ENCODE results near the gene THG1L. TPM values are rescaled to one million over a fixed set of nuclear protein-coding genes. Genes with fewer than 3 reads are reported as not detected.

The THG1L gene
- total RNA-seq, 2 donors from 2014 or later: 33.4 to 35.7 TPM

GRCh38 chr5:157748760-157749461 lies 17.7 kb downstream of the THG1L start:
- Mint-ChIP-seq H3K27ac (peak overlapping the region; percentile 2), H3K9me3 (no peaks in the 10 kb centered on the region), H3K4me3 (peak overlapping the region in 1 of 2 donors; percentile 1), H3K4me1 (ENCODE audit: low read depth) (peaks cover 56% of the 10 kb centered on the region), H3K36me3 (ENCODE audit: insufficient read depth in 2 of 2) (peaks cover 7 to 9% of the 10 kb centered on the region in 2 donors), H3K27me3 (ENCODE audit: low read depth) (no peaks in the 10 kb centered on the region)
- ATAC-seq (replicated peaks in 1 of 2) (no peak), DNase-seq (no peak)

DNA sequence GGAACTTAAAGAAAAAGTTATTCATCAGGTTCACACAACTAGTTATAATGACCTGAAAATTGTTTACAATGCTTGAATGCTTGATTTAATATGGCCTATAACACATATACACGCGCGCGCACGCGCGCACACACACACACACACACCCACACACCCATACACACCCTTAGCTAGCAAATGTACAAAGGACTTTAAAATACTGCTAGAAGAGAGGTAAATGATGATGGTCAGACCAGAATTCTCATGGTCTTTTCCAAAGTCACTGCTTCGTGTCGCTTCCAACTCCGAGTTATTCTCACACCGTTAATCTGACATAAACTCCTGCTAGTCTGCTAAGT lies 18.2 kb downstream of the THG1L start:
- H3K9me3 Mint-ChIP-seq: no peaks in the 10 kb centered on the region
- DNase-seq (no peak), ATAC-seq (replicated peaks in 1 of 2) (no peak)
- H3K36me3 Mint-ChIP-seq (ENCODE audit: insufficient read depth in 2 of 2): peaks cover 4 to 7% of the 10 kb centered on the region in 2 donors
- H3K4me1 Mint-ChIP-seq (ENCODE audit: low read depth): peaks cover 53% of the 10 kb centered on the region
- H3K27ac Mint-ChIP-seq: no peak overlapping the region
- H3K27me3 Mint-ChIP-seq (ENCODE audit: low read depth): no peaks in the 10 kb centered on the region
- H3K4me3 Mint-ChIP-seq: no peak overlapping the region

- Mint-ChIP-seq H3K4me3 (no peak overlapping the region), H3K4me1 (ENCODE audit: low read depth) (peaks cover 44% of the 10 kb centered on the region), H3K9me3 (no peaks in the 10 kb centered on the region), H3K27ac (no peak overlapping the region), H3K36me3 (ENCODE audit: insufficient read depth in 2 of 2) (peaks cover 2 to 9% of the 10 kb centered on the region in 2 donors), H3K27me3 (ENCODE audit: low read depth) (no peaks in the 10 kb centered on the region)
- ATAC-seq (replicated peaks in 1 of 2): no peak
- no peak for DNase-seq
Measured at GRCh38 chr5:157750320-157750719, 19.1 kb downstream of the THG1L start.

DNA sequence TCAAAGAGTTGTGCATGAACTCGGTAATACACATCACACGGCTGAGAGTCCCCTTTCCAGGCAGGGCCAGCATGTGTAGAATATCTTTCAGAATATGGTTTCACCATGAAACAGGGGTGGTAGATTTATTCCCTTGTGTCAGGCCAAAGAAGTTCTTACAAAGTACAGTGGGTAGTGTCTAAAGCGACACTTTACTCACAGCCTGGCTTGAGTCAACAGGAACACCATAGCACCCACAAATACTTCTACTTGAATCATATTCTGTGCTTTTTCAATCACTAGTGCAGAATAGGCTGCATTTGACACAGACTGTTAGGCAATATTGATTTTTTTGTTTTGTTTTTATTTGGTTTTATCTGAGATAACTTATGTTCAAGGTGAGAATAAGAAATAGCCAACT lies 24.9 kb downstream of the THG1L start:
- no peak overlapping the region for H3K27ac Mint-ChIP-seq
- ATAC-seq (replicated peaks in 1 of 2) (peak in 1 of 2 donors; percentile 80), DNase-seq (no peak)
- peaks cover 2 to 9% of the 10 kb centered on the region in 2 donors for H3K36me3 Mint-ChIP-seq (ENCODE audit: insufficient read depth in 2 of 2)
- no peaks in the 10 kb centered on the region for H3K27me3 Mint-ChIP-seq (ENCODE audit: low read depth)
- H3K4me3 Mint-ChIP-seq: no peak overlapping the region
- no peaks in the 10 kb centered on the region for H3K9me3 Mint-ChIP-seq
- peaks cover 13% of the 10 kb centered on the region for H3K4me1 Mint-ChIP-seq (ENCODE audit: low read depth)

GRCh38 chr5:157758706-157759105 lies 27.5 kb downstream of the THG1L start:
- Mint-ChIP-seq H3K27me3 (ENCODE audit: low read depth) (no peaks in the 10 kb centered on the region), H3K4me1 (ENCODE audit: low read depth) (peaks cover 13% of the 10 kb centered on the region), H3K27ac (no peak overlapping the region), H3K9me3 (no peaks in the 10 kb centered on the region), H3K4me3 (no peak overlapping the region), H3K36me3 (ENCODE audit: insufficient read depth in 2 of 2) (peaks cover 0 to 3% of the 10 kb centered on the region in 2 donors)
- ATAC-seq (replicated peaks in 1 of 2): peak; percentile 18 to 58
- no peak for DNase-seq

DNA sequence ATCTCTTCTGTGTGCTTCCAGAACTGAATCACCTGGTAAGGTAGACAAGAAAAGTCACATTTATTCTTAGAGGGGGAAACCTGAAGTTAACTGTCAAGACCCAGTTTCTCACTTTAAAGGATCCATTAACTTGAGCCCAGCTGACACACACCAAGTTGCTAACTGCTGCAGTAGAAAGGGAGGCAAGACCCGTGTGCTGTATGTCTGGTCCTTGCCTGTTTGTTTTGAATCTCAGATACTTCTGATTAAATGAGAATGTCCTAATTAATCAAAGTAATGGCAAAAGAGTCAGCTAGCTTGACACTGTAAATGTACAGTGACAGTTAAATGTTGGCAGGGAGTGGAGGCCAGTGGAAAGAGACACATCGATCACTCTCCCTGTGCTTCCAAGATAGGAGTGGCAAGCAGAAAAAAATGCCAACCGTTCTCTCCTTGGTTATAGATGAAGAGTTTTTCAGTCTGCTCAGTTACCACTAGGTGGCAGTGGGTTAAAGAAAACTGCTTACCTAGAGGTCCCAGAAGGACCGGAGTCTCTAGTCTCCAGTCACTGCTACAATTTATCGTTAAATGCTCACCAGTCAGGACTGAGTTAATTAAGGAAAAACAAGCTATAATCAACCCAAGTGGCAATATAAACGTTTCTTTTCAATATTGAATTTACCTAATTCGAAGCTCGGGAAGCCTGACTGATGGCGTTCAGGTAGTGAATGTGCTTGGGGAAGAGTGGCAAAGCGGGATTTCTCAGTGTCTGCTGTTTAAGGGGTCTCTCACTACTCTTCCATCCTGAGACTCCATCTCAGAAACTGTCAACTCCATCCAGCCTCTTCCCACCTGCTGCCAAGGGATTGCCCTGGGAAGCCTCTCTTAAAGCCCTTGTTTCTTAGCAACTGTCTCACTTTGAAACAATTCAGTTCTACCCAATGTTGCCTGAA lies 30.7 kb downstream of the THG1L start:
- DNase-seq (peak; percentile 14 to 31), ATAC-seq (replicated peaks in 1 of 2) (peak; percentile 77 to 79)
- no peaks in the 10 kb centered on the region for H3K36me3 Mint-ChIP-seq (ENCODE audit: insufficient read depth in 2 of 2)
- no peak overlapping the region for H3K27ac Mint-ChIP-seq
- H3K4me3 Mint-ChIP-seq: no peak overlapping the region
- H3K9me3 Mint-ChIP-seq: no peaks in the 10 kb centered on the region
- H3K4me1 Mint-ChIP-seq (ENCODE audit: low read depth): peaks cover 13% of the 10 kb centered on the region
- no peaks in the 10 kb centered on the region for H3K27me3 Mint-ChIP-seq (ENCODE audit: low read depth)

DNA sequence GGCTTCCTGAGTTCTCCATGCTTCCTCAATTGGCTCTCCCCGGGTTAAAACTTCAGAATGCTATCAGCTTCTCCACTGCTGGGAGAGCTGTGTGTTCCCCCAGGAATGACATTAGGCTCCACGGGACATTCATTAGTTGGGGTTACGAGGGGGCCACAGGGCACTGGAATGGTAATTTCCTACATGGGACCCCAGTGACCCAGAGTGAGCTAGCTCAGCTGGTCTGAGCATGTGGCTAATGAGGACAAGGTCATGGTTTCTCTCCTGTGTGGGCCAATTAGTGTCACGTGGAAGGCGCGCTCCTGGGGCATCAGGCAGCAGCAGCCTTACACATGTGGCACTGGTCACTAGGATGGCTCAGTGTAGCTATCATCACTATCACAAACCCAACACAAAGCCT lies 33.3 kb downstream of the THG1L start:
- no peaks in the 10 kb centered on the region for H3K36me3 Mint-ChIP-seq (ENCODE audit: insufficient read depth in 2 of 2)
- no peak overlapping the region for H3K27ac Mint-ChIP-seq
- ATAC-seq (replicated peaks in 1 of 2): no peak
- no peak overlapping the region for H3K4me3 Mint-ChIP-seq
- H3K4me1 Mint-ChIP-seq (ENCODE audit: low read depth): no peaks in the 10 kb centered on the region
- no peaks in the 10 kb centered on the region for H3K27me3 Mint-ChIP-seq (ENCODE audit: low read depth)
- no peaks in the 10 kb centered on the region for H3K9me3 Mint-ChIP-seq
- no peak for DNase-seq

DNA sequence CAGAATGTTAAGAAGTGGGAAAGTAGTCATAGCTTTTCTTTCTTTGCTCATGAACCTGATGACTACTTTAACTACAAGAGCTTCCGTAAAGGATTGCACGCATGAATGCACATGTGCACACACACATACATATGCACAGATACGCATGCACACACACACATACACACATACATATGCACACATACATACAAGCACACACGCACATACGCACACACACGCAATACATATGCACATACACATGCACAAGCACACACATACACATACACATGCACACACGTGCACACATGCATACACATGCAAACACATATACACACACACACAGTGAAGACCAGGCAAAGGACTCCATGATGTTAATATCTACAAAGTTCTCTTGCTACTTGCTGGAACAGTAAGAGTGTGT lies 35.2 kb downstream of the THG1L start:
- ATAC-seq (replicated peaks in 1 of 2): no peak
- no peaks in the 10 kb centered on the region for H3K4me1 Mint-ChIP-seq (ENCODE audit: low read depth)
- H3K4me3 Mint-ChIP-seq: no peak overlapping the region

GRCh38 chr5:157766902-157767301 lies 35.7 kb downstream of the THG1L start:
- H3K27ac Mint-ChIP-seq: no peak overlapping the region
- no peak overlapping the region for H3K4me3 Mint-ChIP-seq
- no peak for ATAC-seq (replicated peaks in 1 of 2)
- no peaks in the 10 kb centered on the region for H3K4me1 Mint-ChIP-seq (ENCODE audit: low read depth)
- no peak for DNase-seq
- no peaks in the 10 kb centered on the region for H3K36me3 Mint-ChIP-seq (ENCODE audit: insufficient read depth in 2 of 2)
- no peaks in the 10 kb centered on the region for H3K9me3 Mint-ChIP-seq
- no peaks in the 10 kb centered on the region for H3K27me3 Mint-ChIP-seq (ENCODE audit: low read depth)

More for the DNA sequence above, 35.2 kb downstream of the THG1L start:
- Mint-ChIP-seq H3K9me3 (no peaks in the 10 kb centered on the region), H3K27me3 (ENCODE audit: low read depth) (no peaks in the 10 kb centered on the region), H3K27ac (no peak overlapping the region), H3K36me3 (ENCODE audit: insufficient read depth in 2 of 2) (no peaks in the 10 kb centered on the region)
- DNase-seq: no peak

DNA sequence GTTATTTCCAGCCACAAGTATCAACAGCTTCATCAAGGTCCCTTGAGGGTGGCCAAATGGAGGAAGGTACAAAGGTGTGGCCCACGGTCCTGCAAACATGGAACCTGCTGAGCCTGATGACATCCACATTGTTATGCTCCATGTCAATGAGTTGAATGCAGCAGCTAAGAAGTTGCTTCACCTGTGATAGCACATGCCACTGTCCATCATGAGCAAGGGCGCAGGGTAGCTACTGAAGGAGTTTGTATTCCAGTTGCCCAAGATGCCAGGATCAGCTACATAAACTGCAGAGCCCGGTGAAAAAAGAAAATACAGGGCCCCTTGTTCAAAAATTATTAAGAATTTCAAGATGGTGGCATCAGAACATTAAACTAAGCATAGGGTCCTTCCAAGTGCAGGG lies 36.5 kb downstream of the THG1L start:
- no peak overlapping the region for H3K4me3 Mint-ChIP-seq
- H3K4me1 Mint-ChIP-seq (ENCODE audit: low read depth): no peaks in the 10 kb centered on the region
- H3K27ac Mint-ChIP-seq: no peak overlapping the region
- H3K27me3 Mint-ChIP-seq (ENCODE audit: low read depth): no peaks in the 10 kb centered on the region
- no peaks in the 10 kb centered on the region for H3K9me3 Mint-ChIP-seq
- DNase-seq: no peak
- H3K36me3 Mint-ChIP-seq (ENCODE audit: insufficient read depth in 2 of 2): no peaks in the 10 kb centered on the region
- no peak for ATAC-seq (replicated peaks in 1 of 2)

DNA sequence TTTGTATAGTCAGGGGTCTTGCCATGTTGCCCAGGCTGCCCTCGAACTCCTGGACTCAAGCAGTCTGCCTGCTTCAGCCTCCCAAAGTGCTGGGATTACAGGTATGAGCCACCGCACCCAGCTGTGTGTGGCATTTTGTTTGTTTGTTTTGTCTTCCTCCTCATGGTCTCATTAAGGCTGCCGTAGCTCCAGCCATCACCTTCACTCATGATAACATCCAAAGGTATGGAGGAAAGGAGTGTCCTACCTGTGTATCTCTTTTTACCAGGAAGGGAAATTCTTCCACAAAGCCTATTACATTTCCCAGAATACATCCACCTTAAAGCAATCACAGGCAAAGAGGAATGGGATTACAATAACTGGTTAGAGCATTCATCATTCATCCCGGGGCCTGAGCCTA lies 39.4 kb downstream of the THG1L start:
- no peak overlapping the region for H3K4me3 Mint-ChIP-seq
- DNase-seq (no peak), ATAC-seq (replicated peaks in 1 of 2) (no peak)
- no peak overlapping the region for H3K27ac Mint-ChIP-seq
- no peaks in the 10 kb centered on the region for H3K4me1 Mint-ChIP-seq (ENCODE audit: low read depth)
- no peaks in the 10 kb centered on the region for H3K9me3 Mint-ChIP-seq
- no peaks in the 10 kb centered on the region for H3K36me3 Mint-ChIP-seq (ENCODE audit: insufficient read depth in 2 of 2)
- no peaks in the 10 kb centered on the region for H3K27me3 Mint-ChIP-seq (ENCODE audit: low read depth)

DNA sequence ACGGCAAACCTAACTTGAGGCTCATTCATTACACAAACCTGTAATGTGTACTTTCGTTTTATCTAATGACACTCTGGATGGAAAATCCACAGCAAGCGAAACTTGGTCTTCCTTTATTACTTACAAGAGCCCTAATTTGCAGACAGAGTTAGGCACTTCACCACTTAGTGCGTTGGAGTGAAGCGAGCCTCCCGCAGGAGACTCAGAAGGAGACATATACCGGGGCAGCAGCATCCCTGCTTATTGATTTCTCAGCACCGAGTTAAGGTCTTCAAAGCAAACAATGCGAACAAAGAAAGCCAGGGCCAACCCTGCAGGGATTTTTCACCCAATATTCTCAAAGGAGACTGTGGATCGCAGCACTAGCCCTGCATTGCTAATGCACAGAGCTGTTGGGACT lies 40.9 kb downstream of the THG1L start:
- Mint-ChIP-seq H3K9me3 (no peaks in the 10 kb centered on the region), H3K36me3 (ENCODE audit: insufficient read depth in 2 of 2) (no peaks in the 10 kb centered on the region), H3K27me3 (ENCODE audit: low read depth) (no peaks in the 10 kb centered on the region), H3K4me3 (peak overlapping the region in 1 of 2 donors; percentile 52), H3K4me1 (ENCODE audit: low read depth) (no peaks in the 10 kb centered on the region), H3K27ac (no peak overlapping the region)
- ATAC-seq (replicated peaks in 1 of 2) (peak; percentile 50 to 81), DNase-seq (peak in 1 of 2 donors; percentile 10)

- DNase-seq (no peak), ATAC-seq (replicated peaks in 1 of 2) (no peak)
- Mint-ChIP-seq H3K27ac (no peak overlapping the region), H3K4me3 (no peak overlapping the region), H3K4me1 (ENCODE audit: low read depth) (no peaks in the 10 kb centered on the region), H3K36me3 (ENCODE audit: insufficient read depth in 2 of 2) (no peaks in the 10 kb centered on the region), H3K27me3 (ENCODE audit: low read depth) (no peaks in the 10 kb centered on the region), H3K9me3 (no peaks in the 10 kb centered on the region)
Measured at GRCh38 chr5:157778121-157778805, 47.0 kb downstream of the THG1L start.
